GM23338 (cell line): Measurements from ENCODE around the gene GMEB2. TPM values are rescaled to one million over a fixed set of nuclear protein-coding genes. Genes with fewer than 3 reads are reported as not detected.
A peak's percentile ranks its signal among the peaks of the same experiment; 100 is the strongest.

Source experiments
- ATAC-seq: fragments of 200-7000 bp; cut with Tn5 transposase; 3 replicates; pipeline ENCODE4 v1.9.1; 2020
- DNase-seq: peaks from one replicate; pipeline ENCODE4 v3.0.0-alpha.2; 2015; ENCODE audit warnings: low spot score
- H2AFZ ChIP-seq: fragments of 200-600 bp; sonication (generic); 2 replicates; pipeline ENCODE4 v1.8.0; 2016; ENCODE audit warnings: antibody characterized with exemption, mild to moderate bottlenecking, moderate library complexity
- H3F3A ChIP-seq: fragments of 200-600 bp; sonication (generic); replicated peaks from 2 replicates; pipeline ENCODE4 v1.8.0; 2017; ENCODE audit warnings: antibody characterized with exemption, mixed run types, low read depth
- H3K27ac ChIP-seq: fragments of 200-600 bp; sonication (generic); 2 replicates; pipeline ENCODE4 v1.6.1; 2016; ENCODE audit warnings: low read depth
- H3K27me3 ChIP-seq: fragments of 200-600 bp; sonication (generic); 2 replicates; pipeline ENCODE4 v1.8.0; 2016; ENCODE audit warnings: mild to moderate bottlenecking, mixed run types, moderate library complexity; ENCODE audit not compliant: insufficient read depth
- H3K36me3 ChIP-seq: fragments of 200-600 bp; sonication (generic); 2 replicates; pipeline ENCODE4 v1.8.0; 2016; ENCODE audit warnings: mild to moderate bottlenecking; ENCODE audit not compliant: insufficient read depth
- H3K4me1 ChIP-seq: fragments of 200-600 bp; sonication (generic); 2 replicates; pipeline ENCODE4 v1.8.0; 2016; ENCODE audit warnings: mild to moderate bottlenecking, moderate library complexity; ENCODE audit not compliant: insufficient read depth
- H3K4me2 ChIP-seq: fragments of 200-600 bp; sonication (generic); 2 replicates; pipeline ENCODE4 v1.7.1; 2017; ENCODE audit warnings: mixed run types
- H3K4me3 ChIP-seq: fragments of 200-600 bp; sonication (generic); 2 replicates; pipeline ENCODE4 v1.6.1; 2016; ENCODE audit warnings: mixed run types
- H3K79me2 ChIP-seq: fragments of 200-600 bp; sonication (generic); replicated peaks from 2 replicates; pipeline ENCODE4 v1.8.0; 2017; ENCODE audit warnings: mild to moderate bottlenecking; ENCODE audit not compliant: insufficient read depth
- H3K9me2 ChIP-seq: fragments of 200-600 bp; sonication (generic); 2 replicates; pipeline ENCODE4 v1.8.0; 2017; ENCODE audit not compliant: insufficient read depth
- H4K20me1 ChIP-seq: fragments of 200-600 bp; sonication (generic); replicated peaks from 2 replicates; pipeline ENCODE4 v1.8.0; 2017; ENCODE audit warnings: mild to moderate bottlenecking; ENCODE audit not compliant: insufficient read depth
- H3K27ac Mint-ChIP-seq: 2 replicates; pipeline ENCODE4 v1.8.0; 2020; ENCODE audit warnings: inconsistent platforms, mild to moderate bottlenecking, moderate library complexity, mixed read lengths
- H3K27me3 Mint-ChIP-seq: 3 replicates; pipeline ENCODE4 v1.8.0; 2022; ENCODE audit warnings: low read depth, mild to moderate bottlenecking, moderate library complexity, mixed read lengths, inconsistent platforms; ENCODE audit not compliant: insufficient read depth, poor library complexity
- H3K36me3 Mint-ChIP-seq: 3 replicates; pipeline ENCODE4 v1.8.0; 2021; ENCODE audit warnings: low read depth, mild to moderate bottlenecking, inconsistent platforms, moderate library complexity, mixed read lengths
- H3K4me1 Mint-ChIP-seq: 3 replicates; pipeline ENCODE4 v1.8.0; 2020; ENCODE audit warnings: mild to moderate bottlenecking, inconsistent platforms, mixed read lengths
- H3K4me3 Mint-ChIP-seq: 3 replicates; pipeline ENCODE4 v1.8.0; 2021; ENCODE audit warnings: moderate library complexity, mild to moderate bottlenecking, inconsistent platforms, mixed read lengths
- H3K9me3 Mint-ChIP-seq: 3 replicates; pipeline ENCODE4 v1.8.0; 2020; ENCODE audit warnings: moderate library complexity, mild to moderate bottlenecking, inconsistent platforms, mixed read lengths
- CREB1 ChIP-seq: fragments of 250-450 bp; sonication (Bioruptor Pico); IDR thresholded peaks from 2 replicates; pipeline ENCODE4 v1.5.0; 2020; ENCODE audit warnings: low read depth, mild to moderate bottlenecking, moderate library complexity
- CTCF ChIP-seq, 2 experiments: fragments of 200-600 bp in 1 of 2; sonication (generic) in 1 of 2; conservative IDR thresholded peaks; 2 replicates each; pipeline versions ENCODE4 v1.5.1 to v1.6.1; 2016 to 2017; ENCODE audit warnings: antibody characterized with exemption in 2 of 2, low read depth in 2 of 2, mild to moderate bottlenecking in 2 of 2, moderate library complexity in 1 of 2
- ETS1 ChIP-seq: IDR thresholded peaks from 2 replicates; pipeline ENCODE4 v1.6.1; 2016; ENCODE audit warnings: antibody characterized with exemption
- EZH2 ChIP-seq: fragments of 200-600 bp; sonication (generic); IDR thresholded peaks from one replicate; pipeline ENCODE4 v1.8.0; 2017; ENCODE audit warnings: antibody characterized with exemption, mild to moderate bottlenecking, low read depth; ENCODE audit not compliant: unreplicated experiment
- JUNB ChIP-seq: IDR thresholded peaks from one replicate; pipeline ENCODE4 v1.6.1; 2016; ENCODE audit warnings: antibody characterized with exemption; ENCODE audit not compliant: unreplicated experiment
- NANOG ChIP-seq: IDR thresholded peaks from 2 replicates; pipeline ENCODE4 v1.6.1; 2016; ENCODE audit warnings: antibody characterized with exemption, borderline replicate concordance
- REST ChIP-seq: IDR thresholded peaks from one replicate; pipeline ENCODE4 v1.6.1; 2018; ENCODE audit warnings: antibody characterized with exemption; ENCODE audit not compliant: unreplicated experiment
- STAT1 ChIP-seq: IDR thresholded peaks from one replicate; pipeline ENCODE4 v1.6.1; 2016; ENCODE audit warnings: antibody characterized with exemption; ENCODE audit not compliant: unreplicated experiment
- ZNF114 ChIP-seq: fragments of 250-450 bp; sonication (Bioruptor Pico); IDR thresholded peaks from 2 replicates; pipeline ENCODE4 v1.5.0; 2020; ENCODE audit warnings: mild to moderate bottlenecking, moderate library complexity
- ZNF331 ChIP-seq: fragments of 250-450 bp; sonication (Bioruptor Pico); IDR thresholded peaks from 2 replicates; pipeline ENCODE4 v1.5.0; 2020; ENCODE audit warnings: low read depth, mild to moderate bottlenecking, moderate library complexity
- polyA plus RNA-seq: library from polyadenylated mRNA; unstranded; fragments of >200 nt; fragmentation: Nextera tagmentation; extraction: Ambion mirVana; gene quantifications from 2 replicates; pipeline ENCODE4 v1.2.1, GENCODE V29; 2016
- total RNA-seq: library from RNA; depleted of rRNA; stranded (reverse); fragments of >200 nt; shearing (Covaris generic); gene quantifications from 2 replicates; pipeline ENCODE4 v1.2.3, GENCODE V29; 2014

Gene GMEB2
- total and polyA plus RNA-seq, 2 experiments from 2014 or later = 4.4 to 20.6 TPM

GRCh38 chr20:63556873-63557478, 69.9 kb downstream of the GMEB2 start:
- peaks cover 3% of the 10 kb centered on the region; the same call in 1 of the 3 replicates for H3K36me3 Mint-ChIP-seq
- no peaks in the 10 kb centered on the region for H3K27me3 ChIP-seq
- H3K9me2 ChIP-seq = no peaks in the 10 kb centered on the region
- no peak for TF ChIP-seq ZNF331
- H3K27ac ChIP-seq = peak overlapping the region; percentile 26; the same call in 1 of the 2 replicates
- no peaks in the 10 kb centered on the region for H3K79me2 ChIP-seq
- no peaks in the 10 kb centered on the region for H3K36me3 ChIP-seq
- no peak overlapping the region for H3K27ac Mint-ChIP-seq
- no peak overlapping the region for H3K4me3 ChIP-seq
- H3K4me1 ChIP-seq = peaks cover 7% of the 10 kb centered on the region; the same call in 1 of the 2 replicates
- peaks cover 4% of the 10 kb centered on the region; the same call in 2 of the 3 replicates for H3K9me3 Mint-ChIP-seq
- peaks cover 10% of the 10 kb centered on the region; the same call in 1 of the 2 replicates for H3F3A ChIP-seq
- no peak overlapping the region for H2AFZ ChIP-seq
- peaks cover 5% of the 10 kb centered on the region for H3K27me3 Mint-ChIP-seq
- ATAC-seq (peak; percentile 2; the same call in 2 of the 3 replicates), DNase-seq (no peak)
- H3K4me3 Mint-ChIP-seq = no peak overlapping the region
- H3K4me1 Mint-ChIP-seq = peaks cover 13% of the 10 kb centered on the region; the same call in 2 of the 3 replicates
- H3K4me2 ChIP-seq = no peak overlapping the region
- no peaks in the 10 kb centered on the region for H4K20me1 ChIP-seq

GRCh38 chr20:63555661-63556381, 71.1 kb downstream of the GMEB2 start:
- H3K9me3 Mint-ChIP-seq = peaks cover 4% of the 10 kb centered on the region; the same call in 2 of the 3 replicates
- H3K4me1 Mint-ChIP-seq = peaks cover 16% of the 10 kb centered on the region; the same call in 2 of the 3 replicates
- ATAC-seq (no peak), DNase-seq (no peak)
- H3K4me2 ChIP-seq = no peak overlapping the region
- H2AFZ ChIP-seq = no peak overlapping the region
- H3K79me2 ChIP-seq = no peaks in the 10 kb centered on the region
- peaks cover 8% of the 10 kb centered on the region for H3K27me3 Mint-ChIP-seq
- peaks cover 7% of the 10 kb centered on the region; the same call in 1 of the 2 replicates for H3K4me1 ChIP-seq
- H3K27me3 ChIP-seq = no peaks in the 10 kb centered on the region
- H3K36me3 Mint-ChIP-seq = peaks cover 3% of the 10 kb centered on the region; the same call in 1 of the 3 replicates
- H3K4me3 Mint-ChIP-seq = no peak overlapping the region
- H3K27ac Mint-ChIP-seq = no peak overlapping the region
- no peak overlapping the region for H3K4me3 ChIP-seq
- no peaks in the 10 kb centered on the region for H4K20me1 ChIP-seq
- no peak overlapping the region for H3K27ac ChIP-seq
- H3F3A ChIP-seq = peaks cover 13% of the 10 kb centered on the region; the same call in 1 of the 2 replicates
- H3K36me3 ChIP-seq = no peaks in the 10 kb centered on the region
- H3K9me2 ChIP-seq = no peaks in the 10 kb centered on the region
- TF ChIP-seq EZH2 = no peak
- no peak for TF ChIP-seq ZNF331
- TF ChIP-seq NANOG = no peak
- no peak for TF ChIP-seq STAT1
- TF ChIP-seq ZNF114 = no peak
- TF ChIP-seq CREB1 (CRISPR knock-in tag) = no peak
- no peak for TF ChIP-seq JUNB
- no peak for TF ChIP-seq REST
- no peak for TF ChIP-seq CTCF (conservative IDR thresholded peaks at IDR 0.05; ENCODE audit: low read depth in 2 of 2)
- no peak for TF ChIP-seq ETS1
